Measurements from ENCODE around the gene HPS5.

HPS5 gene

GRCh38 chr11:18312663-18313420 is 9.1 kb downstream of the HPS5 start:
- peak; percentile 27 for DNase-seq (ENCODE audit: extremely low read depth, low read depth)
- no peak overlapping the region for H3K4me3 ChIP-seq (replicated peaks; ENCODE audit: low read depth, low read length)
- TF ChIP-seq CTCF (IDR thresholded peaks at IDR 0.05; ENCODE audit: low read depth, low read length, missing control alignments) = no peak

GRCh38 chr11:18312012-18312411 is 9.9 kb downstream of the HPS5 start:
- no peak for DNase-seq (ENCODE audit: extremely low read depth, low read depth)
- H3K4me3 ChIP-seq (replicated peaks; ENCODE audit: low read depth, low read length) = no peak overlapping the region
- no peak for TF ChIP-seq CTCF (IDR thresholded peaks at IDR 0.05; ENCODE audit: low read depth, low read length, missing control alignments)

GRCh38 chr11:18310800-18311340 is 11.1 kb downstream of the HPS5 start:
- no peak for TF ChIP-seq CTCF (IDR thresholded peaks at IDR 0.05; ENCODE audit: low read depth, low read length, missing control alignments)
- no peak for DNase-seq (ENCODE audit: extremely low read depth, low read depth)
- H3K4me3 ChIP-seq (replicated peaks; ENCODE audit: low read depth, low read length) = no peak overlapping the region

GRCh38 chr11:18309691-18310090 is 12.2 kb downstream of the HPS5 start:
- no peak for TF ChIP-seq CTCF (IDR thresholded peaks at IDR 0.05; ENCODE audit: low read depth, low read length, missing control alignments)
- no peak overlapping the region for H3K4me3 ChIP-seq (replicated peaks; ENCODE audit: low read depth, low read length)
- DNase-seq (ENCODE audit: extremely low read depth, low read depth) = no peak

GRCh38 chr11:18308242-18308641 is 13.7 kb downstream of the HPS5 start:
- no peak for TF ChIP-seq CTCF (IDR thresholded peaks at IDR 0.05; ENCODE audit: low read depth, low read length, missing control alignments)
- H3K4me3 ChIP-seq (replicated peaks; ENCODE audit: low read depth, low read length) = no peak overlapping the region
- DNase-seq (ENCODE audit: extremely low read depth, low read depth) = no peak

GRCh38 chr11:18307461-18308139 is 14.3 kb downstream of the HPS5 start:
- DNase-seq (ENCODE audit: extremely low read depth, low read depth) = no peak
- no peak overlapping the region for H3K4me3 ChIP-seq (replicated peaks; ENCODE audit: low read depth, low read length)
- TF ChIP-seq CTCF (IDR thresholded peaks at IDR 0.05; ENCODE audit: low read depth, low read length, missing control alignments) = no peak
